Heart left ventricle (tissue), 13 donors: Measurements from ENCODE around the gene SLC25A40.

ENCODE experiments used
- POLR2A ChIP-seq, 2 donors: fragments of 450-650 bp; IDR thresholded peaks; one replicate each; pipeline ENCODE4 v1.6.1; 2017; ENCODE audit warnings: antibody characterized with exemption in 2 of 2, mild to moderate bottlenecking in 2 of 2, moderate library complexity in 2 of 2
- TF ChIP-seq, protein P1 (sequence below), 12 donors: fragments of 200-600 bp; sonication (generic) in 4 of 12; IDR thresholded peaks; one replicate each; pipeline versions ENCODE4 v1.5.0 to v1.8.0; 2018 to 2022; ENCODE audit warnings: antibody characterized with exemption in 12 of 12, mild to moderate bottlenecking in 5 of 12
- donor health status: ischemic (EF 13 %, LVEDD 7.1; RV severe dilation, severe dysfunction).
- donor health status: DM: no; HTN: yes; CAD: no.
- donor health status: DM: no; HTN: no; CAD: no.
- donor health status: ischemic (EF 25% LVEDD 6.9; RV normal size, moderate dysfunction).
- donor health status: ischemic (EF 25% LVEDD 5.7; RV mildly dilated, moderate dysfunction).
- donor health status: ischemic (EF 35%, LVEDD 5.7; RV mildly dilated, moderate dysfunction).
- donor health status: nonischemic (EF 11% LVEDD 7.7; RV severe dilation, severe dysfunction).
- donor health status: DM: yes; HTN: yes; CAD: no.
- donor health status: PGD.
- donor health status: ischemic (EF 29% LVEDD 5.4; RV normal size, mild dysfunction).
- donor health status: nonischemic (EF 23%, LVEDD 6.1; RV moderate dilation, normal function).

DNA sequence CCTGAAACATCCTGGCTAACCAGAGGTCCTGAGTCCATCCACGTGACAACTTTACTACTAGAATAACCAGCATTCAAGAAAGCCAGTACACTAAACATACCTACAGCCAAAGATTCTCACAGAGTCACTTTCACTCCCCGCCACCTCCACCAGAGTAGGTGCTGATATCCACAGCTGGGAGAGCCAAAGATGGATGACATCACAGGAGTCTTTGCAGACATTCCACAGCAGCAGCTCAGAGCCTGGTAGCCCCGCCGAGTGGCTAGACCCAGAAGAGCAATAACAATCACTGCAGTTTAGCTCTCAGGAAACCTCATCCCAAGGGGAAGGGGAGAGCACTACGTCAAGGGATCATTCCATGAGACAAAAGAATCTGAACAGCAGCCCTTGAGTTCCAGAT is 44.4 kb upstream of the SLC25A40 start:
- TF ChIP-seq, protein P1, sequence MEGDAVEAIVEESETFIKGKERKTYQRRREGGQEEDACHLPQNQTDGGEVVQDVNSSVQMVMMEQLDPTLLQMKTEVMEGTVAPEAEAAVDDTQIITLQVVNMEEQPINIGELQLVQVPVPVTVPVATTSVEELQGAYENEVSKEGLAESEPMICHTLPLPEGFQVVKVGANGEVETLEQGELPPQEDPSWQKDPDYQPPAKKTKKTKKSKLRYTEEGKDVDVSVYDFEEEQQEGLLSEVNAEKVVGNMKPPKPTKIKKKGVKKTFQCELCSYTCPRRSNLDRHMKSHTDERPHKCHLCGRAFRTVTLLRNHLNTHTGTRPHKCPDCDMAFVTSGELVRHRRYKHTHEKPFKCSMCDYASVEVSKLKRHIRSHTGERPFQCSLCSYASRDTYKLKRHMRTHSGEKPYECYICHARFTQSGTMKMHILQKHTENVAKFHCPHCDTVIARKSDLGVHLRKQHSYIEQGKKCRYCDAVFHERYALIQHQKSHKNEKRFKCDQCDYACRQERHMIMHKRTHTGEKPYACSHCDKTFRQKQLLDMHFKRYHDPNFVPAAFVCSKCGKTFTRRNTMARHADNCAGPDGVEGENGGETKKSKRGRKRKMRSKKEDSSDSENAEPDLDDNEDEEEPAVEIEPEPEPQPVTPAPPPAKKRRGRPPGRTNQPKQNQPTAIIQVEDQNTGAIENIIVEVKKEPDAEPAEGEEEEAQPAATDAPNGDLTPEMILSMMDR (IDR thresholded peaks at IDR 0.05): no peak
- no peak for TF ChIP-seq POLR2A (IDR thresholded peaks at IDR 0.05)
